Stimulated activated CD8-positive, alpha-beta memory T cell treated with anti-CD3 and anti-CD28 coated beads, Interleukin-7, amount 100 ng/mL, for 48 hours (primary cell): Measurements from ENCODE around the gene SF3B2.
"Not testable (repeated sequence)": the region's sequence is repeated elsewhere in the genome, so short reads cannot be mapped to it uniquely, and the experiment has no call there.

Experiments
- DNase-seq, 2 donors: peaks; one replicate each; pipeline ENCODE4 v3.0.0-alpha.2; 2020; ENCODE audit warnings: low read depth in 1 of 2; ENCODE audit errors: extremely low read depth in 1 of 2

The SF3B2 gene

DNA sequence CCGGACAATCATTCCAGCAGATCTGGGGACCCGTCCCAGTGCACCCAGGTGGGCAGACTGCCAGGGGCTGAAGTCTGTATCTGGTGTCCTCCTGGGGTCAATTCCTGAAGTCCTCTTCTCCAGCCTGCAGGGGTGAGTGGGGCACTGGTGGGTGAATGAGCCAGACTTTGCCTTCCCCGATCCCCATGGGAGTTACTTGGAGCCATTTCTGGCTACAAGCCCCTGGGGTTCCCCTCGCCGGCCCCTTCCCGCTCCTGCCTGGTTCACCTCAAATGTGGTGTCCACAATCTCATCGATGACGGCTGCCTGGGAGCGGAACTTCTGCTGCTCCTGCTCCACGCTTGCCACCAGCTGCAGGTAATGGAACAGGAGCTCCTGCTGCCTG is 35.4 kb upstream of the SF3B2 start:
- DNase-seq: no peak

DNA sequence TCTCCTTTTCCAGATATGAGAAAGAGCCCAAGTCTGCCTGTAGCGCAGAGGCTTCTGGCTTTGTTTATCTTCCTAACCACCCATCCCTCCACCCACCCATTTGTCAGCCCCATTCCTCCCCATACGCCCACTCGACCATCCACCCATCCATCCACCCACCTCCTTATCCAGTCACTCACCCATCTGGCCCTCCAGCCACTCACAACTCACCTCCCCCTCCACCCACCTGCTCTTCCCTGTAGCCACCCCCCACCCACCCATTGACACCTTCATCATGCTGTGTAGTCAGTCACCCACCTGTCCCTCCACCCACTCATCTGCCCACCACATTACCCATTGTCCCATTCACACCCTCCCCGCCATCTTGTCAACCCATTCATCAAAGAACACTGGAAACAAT is 34.8 kb upstream of the SF3B2 start:
- DNase-seq: no peak

DNA sequence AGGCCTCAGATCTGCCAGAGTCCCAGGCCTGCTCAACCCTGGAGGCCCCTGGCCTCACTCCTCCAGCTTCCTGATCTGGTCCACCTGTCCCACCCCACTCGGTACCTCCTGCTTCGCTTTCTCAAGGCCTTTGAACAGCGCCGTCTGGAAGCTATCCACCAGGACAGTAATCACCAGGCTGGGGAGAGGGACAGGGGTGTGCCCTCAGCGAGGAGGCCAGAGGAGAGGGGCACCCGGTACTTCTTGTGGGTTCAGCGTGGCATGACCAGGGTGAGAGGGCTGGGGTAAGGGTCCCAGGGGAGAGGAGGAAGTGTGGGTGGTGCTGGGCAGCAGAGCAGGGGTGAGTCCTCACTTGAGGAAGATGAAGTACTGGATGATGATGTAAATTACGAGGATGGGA is 32.0 kb upstream of the SF3B2 start:
- no peak for DNase-seq

DNA sequence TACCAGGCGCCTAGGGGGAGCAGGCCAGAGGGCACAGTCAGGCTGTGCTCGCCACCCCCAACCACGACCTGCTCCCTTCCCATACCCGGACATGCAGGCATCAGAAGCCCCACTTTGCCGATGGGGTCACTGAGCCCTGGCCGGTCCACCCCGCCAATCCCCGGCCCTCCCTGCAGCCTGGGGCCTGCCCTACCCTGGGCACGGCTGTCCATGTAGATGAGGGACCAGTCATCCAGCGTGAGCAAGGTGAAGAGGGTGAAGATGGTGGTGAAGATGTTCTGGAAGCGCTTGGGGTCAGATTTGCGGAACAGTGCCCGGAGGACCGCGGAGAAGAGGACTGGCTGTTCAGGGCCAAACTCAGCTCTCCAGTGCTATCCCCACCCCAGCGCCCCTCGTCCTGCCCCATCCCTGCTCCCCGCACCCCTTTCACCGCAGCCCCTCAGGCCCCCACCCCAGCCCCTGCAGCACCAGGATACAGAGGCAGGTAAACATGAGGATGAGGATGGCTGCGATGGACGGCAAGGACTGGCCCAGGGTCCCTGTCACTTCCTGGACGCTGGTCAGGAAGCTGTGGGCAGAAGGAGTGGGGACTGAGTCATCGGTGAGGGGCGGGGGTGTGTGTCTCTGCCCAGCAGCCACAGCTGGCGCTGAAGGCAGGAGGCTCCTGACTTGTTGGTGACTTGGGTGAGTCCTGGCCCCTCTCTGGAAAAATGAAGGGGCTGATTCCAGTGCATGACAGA is 31.4 kb upstream of the SF3B2 start:
- DNase-seq: peak in 1 of 2 donors; percentile 32

DNA sequence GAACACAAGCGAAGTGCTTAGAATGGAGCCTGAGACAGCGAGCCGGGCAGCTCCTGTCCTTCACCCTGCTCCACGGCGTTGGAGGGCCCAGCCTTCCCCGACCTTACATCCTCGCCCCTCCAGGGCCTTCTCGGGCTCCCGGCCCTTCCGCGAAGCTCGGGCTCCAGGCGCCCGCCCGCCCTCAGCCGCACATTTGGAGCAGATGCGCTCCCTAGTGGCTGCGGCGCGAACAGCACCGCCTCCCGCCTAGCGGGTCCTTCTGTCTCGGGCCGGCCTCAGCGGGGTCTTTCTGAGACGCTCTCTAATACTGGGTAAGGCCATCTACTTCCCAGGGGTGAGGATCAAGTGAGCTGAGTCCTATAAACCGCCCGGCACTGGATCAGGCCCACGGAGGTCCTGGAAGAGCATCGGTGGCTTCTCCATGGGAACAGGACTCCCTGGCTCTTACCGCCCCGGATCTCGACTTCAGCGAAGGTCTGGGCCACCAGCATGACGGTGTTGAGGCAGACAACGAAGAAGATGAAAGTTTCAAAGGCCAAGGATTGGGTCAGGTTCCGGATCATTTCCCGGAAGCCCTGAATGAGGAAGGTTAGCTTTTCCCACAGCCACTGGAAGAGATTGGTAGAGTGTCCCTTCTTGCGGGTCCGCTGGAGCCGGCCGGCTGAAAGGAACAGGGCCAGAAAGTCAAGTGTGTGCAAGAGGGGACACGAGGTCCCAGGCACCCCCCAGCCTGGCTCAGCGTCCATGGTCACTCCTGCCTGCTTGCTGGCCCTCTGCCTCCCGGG is 29.6 kb upstream of the SF3B2 start:
- DNase-seq: peak; percentile 52 to 62

DNA sequence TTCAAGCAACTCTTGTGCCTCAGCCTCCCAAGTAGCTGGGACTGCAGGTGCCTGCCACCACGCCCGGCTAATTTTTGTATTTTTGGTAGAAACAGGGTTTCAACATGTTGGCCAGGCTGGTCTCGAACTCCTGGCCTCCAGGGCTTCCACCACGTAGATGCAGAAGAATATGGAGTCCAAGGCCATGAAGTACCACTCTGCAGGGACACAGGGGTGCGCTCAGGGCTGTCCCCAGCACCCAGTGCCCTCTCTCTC is 29.1 kb upstream of the SF3B2 start:
- not testable (repeated sequence) for DNase-seq

DNA sequence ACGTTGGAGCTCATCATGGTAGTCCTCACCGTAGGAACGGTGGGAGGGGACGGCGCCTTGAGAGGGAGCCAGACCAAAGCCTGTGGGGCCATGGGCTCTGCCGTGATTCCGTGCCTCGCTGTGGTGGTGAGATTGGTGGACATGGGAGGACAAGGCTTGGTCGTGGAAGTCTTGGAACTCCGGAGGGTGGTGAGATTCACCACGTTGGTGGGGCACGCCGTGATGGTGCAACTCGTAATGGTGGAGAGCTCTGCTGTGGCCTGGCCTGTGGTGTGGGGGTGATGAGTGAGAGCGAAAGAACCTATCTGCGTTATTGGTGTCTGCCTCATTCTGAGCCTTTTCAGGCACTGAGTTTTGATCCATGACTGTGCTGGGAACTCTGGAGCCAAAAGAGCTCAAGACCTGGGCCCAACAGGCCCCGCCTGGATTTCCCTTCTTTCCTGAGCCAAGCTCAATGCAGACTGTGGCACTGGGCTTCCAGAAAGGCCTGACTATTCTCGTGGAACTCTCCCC is 26.1 kb upstream of the SF3B2 start, which contains the start of gene CATSPER1:
TSS of gene CATSPER1 (minus strand) at position 463 of the 513 bp plus-strand sequence. CDS start at position 363, 100 bp downstream.
- no peak for DNase-seq

DNA sequence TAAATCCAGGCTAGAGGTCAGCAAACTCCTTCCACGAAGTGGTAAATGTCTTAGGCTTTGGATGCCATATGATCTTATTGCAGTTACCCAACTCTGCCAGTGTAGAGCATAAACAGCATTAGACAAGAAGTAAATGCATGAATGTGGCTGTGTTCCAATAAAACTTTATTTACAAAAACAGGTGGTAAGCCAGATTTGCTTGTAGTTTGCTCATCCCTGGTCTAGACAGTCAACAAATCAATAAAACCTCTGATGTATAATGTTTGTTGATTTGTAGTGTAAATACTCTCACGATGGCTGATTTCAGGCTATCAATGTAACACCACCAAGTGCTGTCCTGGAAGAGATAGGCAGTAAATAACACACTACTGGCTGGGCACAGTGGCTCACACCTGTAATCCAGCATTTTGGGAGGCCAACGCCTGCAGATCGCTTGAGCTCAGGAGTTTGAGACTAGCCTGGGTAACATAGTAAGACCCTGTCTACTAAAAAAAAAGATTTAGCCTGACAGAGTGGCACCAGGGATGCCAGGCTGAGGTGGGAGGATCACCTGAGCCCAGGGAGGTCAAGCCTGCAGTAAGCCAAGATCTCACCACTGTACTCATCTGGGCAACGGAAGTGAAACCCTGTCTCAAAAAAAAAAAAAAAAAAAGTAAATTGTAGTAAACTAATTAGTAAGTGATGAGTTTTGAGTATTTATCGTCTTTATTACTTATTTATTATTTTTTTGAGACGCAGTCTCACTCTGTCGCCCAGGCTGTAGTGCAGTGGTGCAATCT is 19.0 kb upstream of the SF3B2 start:
- DNase-seq: no peak

DNA sequence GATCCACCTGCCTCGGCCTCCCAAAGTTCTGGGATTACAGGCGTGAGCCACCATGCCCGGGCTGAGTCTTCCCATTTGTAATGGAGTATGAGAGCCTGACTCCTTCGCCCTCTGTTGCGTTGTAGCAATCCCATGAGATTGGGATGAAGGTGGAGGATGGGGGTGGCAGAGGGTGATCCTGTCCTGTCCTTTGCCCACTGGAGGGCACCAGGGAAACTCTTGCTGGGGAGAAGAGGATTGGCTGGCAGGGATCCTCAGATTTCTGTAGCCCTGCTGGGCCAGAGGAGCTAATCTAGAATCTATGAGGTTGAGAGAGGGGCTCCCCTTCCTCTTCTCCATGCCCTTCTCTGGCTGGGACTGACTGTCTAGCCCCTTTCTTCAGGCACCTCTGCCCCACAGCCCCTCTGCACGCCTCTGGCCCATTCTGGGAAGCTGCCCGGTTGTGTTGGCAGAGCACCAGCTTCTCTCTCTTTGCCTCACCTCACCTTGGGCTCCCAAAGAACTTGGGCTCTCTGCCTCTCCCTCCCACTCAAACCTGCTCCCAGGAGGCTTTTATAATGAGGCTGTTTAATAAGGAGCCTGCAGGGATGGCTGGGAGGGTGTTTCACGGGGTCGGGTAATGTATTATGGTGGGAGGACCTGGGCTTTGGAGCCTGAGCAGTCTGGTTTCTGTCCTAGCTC is 16.4 kb upstream of the SF3B2 start:
- no peak for DNase-seq

DNA sequence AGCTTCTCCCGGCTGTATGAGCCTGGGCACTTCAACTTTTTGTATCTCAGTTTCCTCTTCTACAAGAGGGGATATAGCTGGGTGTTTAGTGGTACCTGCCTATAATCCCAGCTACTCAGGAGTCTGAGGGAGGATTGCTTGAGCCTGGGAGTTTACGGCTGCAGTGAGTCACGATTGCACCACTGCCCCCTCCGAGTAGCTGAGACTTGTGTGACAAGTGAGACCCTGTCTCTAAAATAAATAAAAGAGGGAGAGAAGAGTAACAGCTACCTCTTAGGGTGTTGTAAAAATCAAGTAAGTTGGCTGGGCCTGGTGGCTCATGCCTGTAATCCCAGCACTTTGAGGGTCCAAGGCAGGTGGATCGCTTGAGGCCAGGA is 15.8 kb upstream of the SF3B2 start:
- DNase-seq: no peak

DNA sequence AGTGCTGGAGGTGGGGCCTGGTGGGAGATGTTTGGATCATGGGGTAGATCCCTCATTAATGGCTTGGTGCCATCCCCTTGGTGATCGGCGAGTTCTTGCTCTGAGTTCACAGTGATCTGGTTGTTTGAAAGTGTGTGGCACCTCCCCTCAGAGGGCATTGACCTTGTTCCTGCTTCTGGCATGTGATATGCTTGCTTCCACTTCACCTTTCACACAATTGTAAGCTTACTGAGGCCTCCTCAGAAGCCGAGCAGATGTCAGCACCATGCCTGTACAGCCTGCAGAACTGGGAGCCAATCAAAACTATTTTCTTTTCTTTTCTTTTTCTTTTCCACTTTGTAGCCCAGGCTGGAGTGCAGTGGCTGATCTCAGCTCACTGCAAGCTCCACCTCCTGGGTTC is 14.8 kb upstream of the SF3B2 start:
- no peak for DNase-seq

DNA sequence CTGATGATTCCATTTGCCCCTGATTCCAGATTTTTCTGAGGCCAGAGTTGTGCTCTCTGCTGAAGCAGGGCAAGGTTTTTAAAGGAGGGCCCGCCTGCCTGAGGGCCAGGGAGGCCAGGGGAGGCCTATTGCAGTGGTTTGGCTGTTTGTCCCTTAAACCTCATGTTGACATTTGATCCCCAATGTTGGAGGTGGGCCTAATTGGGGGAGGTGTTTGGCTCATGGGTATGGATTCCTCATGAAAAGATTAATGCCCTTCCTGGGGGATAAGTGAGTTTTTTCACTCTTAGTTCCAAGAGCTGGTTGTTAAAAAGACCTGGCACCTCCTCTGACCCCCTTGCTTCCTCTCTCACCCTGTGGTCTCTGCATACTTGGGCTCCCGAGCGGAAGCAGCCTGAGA is 12.4 kb upstream of the SF3B2 start:
- no peak for DNase-seq

DNA sequence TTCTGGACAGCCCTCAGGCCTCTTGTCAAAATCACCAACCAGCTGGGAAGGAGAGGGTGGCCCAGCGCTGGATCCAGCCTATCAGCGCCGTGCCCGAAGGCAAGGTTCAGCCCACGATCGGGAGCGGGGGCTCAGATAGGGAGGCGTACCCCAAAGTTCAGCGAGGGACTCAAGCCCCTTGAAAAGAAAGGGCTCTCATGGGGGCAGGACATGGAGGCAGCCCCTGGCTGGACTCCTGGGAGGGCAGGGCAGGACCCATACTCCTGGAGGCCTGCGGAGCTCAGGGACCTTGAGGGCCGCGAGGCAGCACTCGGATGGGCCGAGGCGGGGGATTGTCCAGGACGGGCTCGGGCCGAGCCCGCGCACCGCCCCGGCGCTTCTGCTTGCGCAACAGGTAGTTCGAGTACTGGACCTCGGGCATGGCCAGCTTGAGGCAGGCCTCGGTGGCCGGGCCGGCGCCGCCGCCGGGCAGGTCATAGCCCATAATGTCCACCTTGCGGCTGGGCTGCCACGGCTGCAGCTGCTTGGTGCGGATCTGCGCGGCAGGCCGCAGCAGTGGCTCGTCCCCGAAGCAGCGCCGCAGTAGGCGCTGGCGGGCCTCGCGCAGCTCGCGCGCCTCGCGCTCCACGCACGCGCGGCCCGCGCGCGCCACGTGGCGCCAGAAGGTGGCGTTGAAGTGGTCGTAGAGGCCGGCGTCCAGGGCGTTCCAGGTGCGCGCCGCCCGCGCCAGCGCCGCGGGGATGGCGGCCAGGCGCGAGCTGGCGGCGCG is 9.8 kb upstream of the SF3B2 start:
- no peak for DNase-seq

DNA sequence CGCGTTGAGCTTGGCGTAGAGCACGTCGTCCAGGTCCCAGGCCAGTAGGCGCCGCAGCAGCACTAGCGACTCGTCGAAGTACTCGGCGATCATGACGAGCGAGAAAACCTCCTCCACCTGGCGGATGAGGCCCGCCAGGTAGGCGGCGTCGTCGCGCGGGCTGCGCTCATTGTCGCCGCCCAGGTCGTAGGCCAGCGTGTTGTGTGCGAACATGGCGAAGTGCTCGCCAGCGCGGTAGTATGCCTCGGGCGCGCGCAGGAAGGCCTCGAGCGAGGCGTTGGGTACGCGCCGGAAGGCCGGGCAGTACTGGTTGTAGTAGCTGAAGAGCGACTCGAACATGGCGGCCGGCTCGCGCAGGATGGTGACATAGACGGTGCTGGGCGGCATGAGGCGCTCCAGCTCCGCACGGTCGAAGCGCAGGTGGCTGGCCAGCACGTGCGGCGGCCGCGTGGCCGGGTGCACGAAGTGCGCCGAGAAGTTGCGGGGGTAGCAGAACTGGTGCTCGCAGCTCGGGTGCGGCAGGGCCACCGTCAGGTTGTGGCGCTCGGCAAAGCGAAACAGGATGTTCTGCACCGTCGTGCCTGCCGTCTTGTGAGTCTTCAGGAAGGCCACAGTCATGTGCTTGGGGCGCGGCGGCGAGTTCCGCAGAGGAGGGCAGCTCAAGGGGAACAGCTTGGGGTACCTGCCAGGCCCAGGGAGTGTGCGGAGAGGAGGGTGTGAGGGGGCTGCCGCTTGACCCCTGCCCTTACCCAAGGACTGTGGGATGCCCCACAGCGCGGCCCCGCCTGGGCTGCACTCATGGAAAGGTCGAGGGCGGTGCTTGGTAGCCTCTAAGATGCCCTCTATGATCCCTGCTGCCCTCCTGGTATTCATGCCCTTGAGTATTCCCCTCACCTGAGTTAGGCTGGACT is 8.9 kb upstream of the SF3B2 start:
- DNase-seq: no peak

DNA sequence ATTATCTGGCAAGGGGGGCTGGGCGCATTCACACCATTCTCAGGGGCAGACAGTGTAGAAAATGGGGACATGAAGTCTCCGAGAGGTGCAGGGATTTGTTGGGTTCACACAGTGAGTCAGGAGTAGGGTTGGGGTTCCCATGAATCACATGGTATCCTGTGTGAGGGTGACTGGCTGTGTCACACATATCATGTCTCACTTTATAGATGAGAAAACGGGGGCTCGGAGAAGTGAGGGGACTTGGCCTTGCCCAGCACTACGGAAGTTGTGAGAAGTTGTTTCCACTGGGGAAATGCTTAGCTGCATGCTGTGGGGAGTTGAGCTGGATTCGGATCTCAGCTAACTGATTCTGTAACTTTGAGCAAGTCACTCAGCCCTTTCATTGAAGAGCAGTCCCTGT is 7.4 kb upstream of the SF3B2 start:
- DNase-seq: peak in 1 of 2 donors; percentile 26

DNA sequence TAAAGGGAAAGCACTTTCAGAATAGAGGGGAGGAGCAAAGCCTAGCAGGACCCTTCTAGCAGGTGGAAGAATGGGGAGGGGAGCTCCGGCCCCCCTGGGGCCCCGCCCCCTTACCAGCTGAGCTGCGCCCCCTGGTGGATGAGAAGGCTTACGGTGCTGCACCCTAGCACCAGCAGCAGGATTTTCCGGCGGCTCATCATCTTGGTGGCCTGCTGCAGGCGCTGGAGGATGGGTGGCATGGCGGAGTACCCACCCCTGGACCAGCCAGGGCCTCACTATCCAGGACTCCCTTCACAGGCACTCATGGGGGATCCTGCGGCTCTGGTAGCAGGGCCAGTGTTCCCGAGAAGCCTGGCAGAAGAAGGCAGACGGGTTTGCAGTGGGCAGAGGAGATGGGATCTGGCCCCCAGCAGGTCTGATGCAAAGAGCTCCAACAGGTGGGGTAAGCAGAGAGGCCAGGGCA is 7.0 kb upstream of the SF3B2 start:
- DNase-seq: peak; percentile 58 to 69

DNA sequence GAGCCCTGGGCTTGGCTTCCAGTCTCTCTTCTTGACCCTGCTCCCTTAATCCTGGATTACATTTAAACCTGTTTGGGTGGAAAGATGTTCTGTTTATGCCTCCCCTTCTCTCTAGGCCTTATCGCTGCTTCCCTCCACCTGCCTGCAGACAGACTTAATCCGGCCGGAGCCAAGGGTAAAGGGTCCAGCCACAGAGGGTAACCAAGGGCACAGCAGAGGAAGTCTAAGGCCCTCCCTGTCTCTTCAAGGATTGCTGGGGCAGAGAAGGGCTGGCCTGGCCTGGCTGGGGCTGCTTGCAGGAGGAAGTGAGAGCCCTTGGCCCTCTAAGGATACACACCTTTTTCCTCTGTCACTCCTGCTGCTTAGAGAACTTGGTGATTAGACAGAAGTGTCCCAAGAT is 5.3 kb upstream of the SF3B2 start:
- DNase-seq: no peak

DNA sequence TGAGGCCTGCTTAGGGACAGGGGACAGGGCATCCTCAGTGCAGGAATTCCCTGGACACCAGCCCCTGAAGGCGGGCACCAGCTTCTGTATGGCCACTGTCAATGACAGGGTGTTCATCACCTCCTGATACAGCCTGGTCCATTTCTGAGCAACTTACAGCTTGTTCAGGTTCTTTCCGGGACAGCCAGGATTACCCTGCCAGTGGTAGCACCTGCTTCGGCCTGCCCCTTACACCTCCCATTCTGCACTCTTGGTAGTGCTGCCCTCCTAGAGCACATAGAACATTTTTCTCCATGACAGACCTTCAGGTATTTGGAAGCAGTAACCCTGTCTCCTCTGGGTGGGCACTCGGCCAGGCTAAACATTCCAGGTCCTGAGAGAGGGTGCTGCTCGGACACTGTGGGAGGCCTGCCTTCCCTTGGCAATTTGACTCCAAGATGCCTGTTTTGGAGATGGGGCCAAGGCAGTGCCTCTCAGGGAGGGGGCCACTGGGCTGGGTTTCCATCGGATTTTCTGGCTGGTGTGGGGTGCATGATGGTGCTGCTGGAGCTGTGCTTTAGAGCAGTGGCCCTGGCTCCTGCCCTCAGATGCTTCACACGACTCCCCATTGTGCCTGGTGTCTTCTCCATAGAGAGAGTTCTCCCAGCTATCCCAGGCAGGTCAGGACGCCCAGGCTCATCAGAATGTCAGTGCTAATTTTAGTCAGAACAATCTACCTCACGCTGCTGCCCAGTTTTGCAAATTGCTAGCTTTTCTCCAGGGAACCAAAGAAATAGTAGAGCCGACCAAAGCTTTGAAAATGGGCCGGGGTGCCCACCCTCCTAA is 4.4 kb upstream of the SF3B2 start:
- no peak for DNase-seq
